HFFc6 (cell line): Measurements from ENCODE around the gene DSG4. TPM values are rescaled to one million over a fixed set of nuclear protein-coding genes. Genes with fewer than 3 reads are reported as not detected.

ENCODE experiments used
- DNase-seq: peaks from one replicate; pipeline ENCODE4 v3.0.0-alpha.2; 2018
- H3K27ac Mint-ChIP-seq: 2 replicates; pipeline ENCODE4 v1.8.0; 2020; ENCODE audit warnings: mild to moderate bottlenecking, mixed read lengths
- H3K27me3 Mint-ChIP-seq: 2 replicates; pipeline ENCODE4 v1.8.0; 2021; ENCODE audit warnings: mild to moderate bottlenecking, moderate library complexity, mixed read lengths; ENCODE audit not compliant: insufficient read depth
- H3K36me3 Mint-ChIP-seq: 2 replicates; pipeline ENCODE4 v1.8.0; 2021; ENCODE audit warnings: low read depth, mixed read lengths
- H3K4me1 Mint-ChIP-seq: 2 replicates; pipeline ENCODE4 v1.8.0; 2020; ENCODE audit warnings: low read depth, mixed read lengths
- H3K4me3 Mint-ChIP-seq: 2 replicates; pipeline ENCODE4 v1.8.0; 2020; ENCODE audit warnings: mild to moderate bottlenecking, moderate library complexity, mixed read lengths
- H3K9me3 Mint-ChIP-seq: 2 replicates; pipeline ENCODE4 v1.8.0; 2020; ENCODE audit warnings: mild to moderate bottlenecking, mixed read lengths
- total RNA-seq, 6 experiments: library from RNA; stranded (reverse); fragmentation: NEBNext Ultra II Directional; extraction: Animal tissue kit (Norgen Biotek cat#: 25700); gene quantifications; 2 replicates in 1 of 6; 3 replicates in 5 of 6; pipeline ENCODE4 v1.2.3, GENCODE V29; 2021
- TF ChIP-seq, protein P1 (sequence below): fragments of 200-600 bp; sonication (generic); IDR thresholded peaks from 2 replicates; pipeline ENCODE4 v1.5.0; 2021; ENCODE audit warnings: antibody characterized with exemption, mild to moderate bottlenecking

DSG4 gene
- total RNA-seq, 6 experiments from 2014 or later: not detected

DNA sequence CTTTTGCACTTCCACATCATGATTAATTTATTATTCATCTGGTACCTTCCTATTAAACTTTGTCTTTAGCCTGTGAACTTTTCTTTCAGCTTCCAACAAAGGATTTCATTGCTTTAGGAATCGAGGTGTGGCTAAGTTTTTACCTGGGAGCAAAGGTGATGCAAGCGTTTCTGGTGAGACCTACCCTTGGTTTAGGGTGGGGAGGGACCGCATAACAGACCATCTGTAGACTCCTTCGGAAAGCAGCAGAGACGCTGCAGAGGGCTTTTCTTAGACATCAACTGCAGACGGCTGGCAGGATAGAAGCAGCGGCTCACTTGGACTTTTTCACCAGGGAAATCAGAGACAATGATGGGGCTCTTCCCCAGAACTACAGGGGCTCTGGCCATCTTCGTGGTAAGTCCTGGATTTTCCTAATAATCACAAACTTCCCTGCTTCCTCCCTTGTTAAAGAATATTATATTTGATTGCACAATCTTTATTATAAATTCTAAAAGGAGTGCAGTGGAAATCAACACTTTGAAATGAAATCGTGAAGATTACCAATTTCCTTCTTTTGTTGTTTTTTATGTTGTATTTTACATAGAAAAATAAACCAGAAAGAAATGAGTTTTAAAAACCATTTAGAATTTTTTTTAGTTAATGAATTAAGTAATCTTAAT lies 71.1 kb downstream of the DSG4 start, which contains the start of gene DSG3:
Gene DSG3 (plus strand): TSS at position 212 of the 662 bp plus-strand sequence. CDS start 137 bp downstream, at position 349.
- no peaks in the 10 kb centered on the region; the same call in 1 of the 2 replicates for H3K27me3 Mint-ChIP-seq
- H3K9me3 Mint-ChIP-seq: peaks cover 15% of the 10 kb centered on the region
- H3K36me3 Mint-ChIP-seq: no peaks in the 10 kb centered on the region
- TF ChIP-seq, protein P1, sequence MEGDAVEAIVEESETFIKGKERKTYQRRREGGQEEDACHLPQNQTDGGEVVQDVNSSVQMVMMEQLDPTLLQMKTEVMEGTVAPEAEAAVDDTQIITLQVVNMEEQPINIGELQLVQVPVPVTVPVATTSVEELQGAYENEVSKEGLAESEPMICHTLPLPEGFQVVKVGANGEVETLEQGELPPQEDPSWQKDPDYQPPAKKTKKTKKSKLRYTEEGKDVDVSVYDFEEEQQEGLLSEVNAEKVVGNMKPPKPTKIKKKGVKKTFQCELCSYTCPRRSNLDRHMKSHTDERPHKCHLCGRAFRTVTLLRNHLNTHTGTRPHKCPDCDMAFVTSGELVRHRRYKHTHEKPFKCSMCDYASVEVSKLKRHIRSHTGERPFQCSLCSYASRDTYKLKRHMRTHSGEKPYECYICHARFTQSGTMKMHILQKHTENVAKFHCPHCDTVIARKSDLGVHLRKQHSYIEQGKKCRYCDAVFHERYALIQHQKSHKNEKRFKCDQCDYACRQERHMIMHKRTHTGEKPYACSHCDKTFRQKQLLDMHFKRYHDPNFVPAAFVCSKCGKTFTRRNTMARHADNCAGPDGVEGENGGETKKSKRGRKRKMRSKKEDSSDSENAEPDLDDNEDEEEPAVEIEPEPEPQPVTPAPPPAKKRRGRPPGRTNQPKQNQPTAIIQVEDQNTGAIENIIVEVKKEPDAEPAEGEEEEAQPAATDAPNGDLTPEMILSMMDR: no peak
- H3K4me3 Mint-ChIP-seq: no peak within 1 kb of the TSS
- no peak for DNase-seq
- no peak within 1 kb of the TSS for H3K27ac Mint-ChIP-seq
- no peaks in the 10 kb centered on the region for H3K4me1 Mint-ChIP-seq

DNA sequence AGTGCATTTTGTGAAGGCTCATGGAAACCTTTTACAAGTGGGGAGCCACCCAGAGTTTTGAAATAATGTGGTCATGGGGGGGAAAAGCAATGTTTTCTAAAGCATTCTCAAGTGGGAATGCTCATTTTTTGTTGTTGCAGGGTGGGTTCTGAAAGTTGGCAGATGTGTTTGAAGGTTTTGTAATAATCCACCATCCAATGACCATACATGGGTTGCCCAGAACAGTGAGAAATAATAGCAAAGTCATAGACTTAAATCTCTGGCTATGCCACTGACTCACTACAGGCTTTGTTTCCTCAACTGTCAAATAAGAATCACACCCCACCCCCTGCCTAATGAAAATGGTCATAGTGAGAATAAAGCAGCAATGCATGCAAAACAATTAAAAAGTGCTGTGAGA lies 73.8 kb downstream of the DSG4 start:
- peaks cover 18% of the 10 kb centered on the region for H3K9me3 Mint-ChIP-seq
- no peak for DNase-seq
- no peak overlapping the region for H3K4me3 Mint-ChIP-seq
- no peaks in the 10 kb centered on the region for H3K4me1 Mint-ChIP-seq
- no peak overlapping the region for H3K27ac Mint-ChIP-seq
- TF ChIP-seq, protein P1: no peak
- H3K36me3 Mint-ChIP-seq: no peaks in the 10 kb centered on the region
- H3K27me3 Mint-ChIP-seq: no peaks in the 10 kb centered on the region; the same call in 1 of the 2 replicates

DNA sequence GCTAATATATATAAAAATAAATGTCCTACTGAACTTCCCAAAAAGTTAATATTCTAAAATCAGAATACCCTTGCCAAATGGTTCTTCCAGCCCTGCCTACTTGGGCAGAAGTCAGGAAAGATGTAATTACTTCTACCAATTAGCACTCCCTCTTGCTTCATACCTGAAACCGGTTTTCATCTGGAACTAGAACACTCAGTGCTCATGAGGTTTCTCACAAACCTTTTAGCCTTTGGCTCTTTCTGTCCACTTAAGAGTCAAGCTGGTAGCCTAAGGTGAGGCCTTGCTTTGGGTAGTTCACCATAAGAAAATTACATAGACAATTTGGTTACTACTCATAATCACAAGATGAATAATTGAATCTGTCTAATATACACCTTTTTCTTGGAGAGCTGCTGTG lies 75.0 kb downstream of the DSG4 start:
- H3K36me3 Mint-ChIP-seq: no peaks in the 10 kb centered on the region
- no peak overlapping the region for H3K27ac Mint-ChIP-seq
- no peaks in the 10 kb centered on the region; the same call in 1 of the 2 replicates for H3K27me3 Mint-ChIP-seq
- TF ChIP-seq, protein P1: no peak
- H3K4me3 Mint-ChIP-seq: no peak overlapping the region
- no peak for DNase-seq
- no peaks in the 10 kb centered on the region for H3K4me1 Mint-ChIP-seq
- peaks cover 18% of the 10 kb centered on the region for H3K9me3 Mint-ChIP-seq

DNA sequence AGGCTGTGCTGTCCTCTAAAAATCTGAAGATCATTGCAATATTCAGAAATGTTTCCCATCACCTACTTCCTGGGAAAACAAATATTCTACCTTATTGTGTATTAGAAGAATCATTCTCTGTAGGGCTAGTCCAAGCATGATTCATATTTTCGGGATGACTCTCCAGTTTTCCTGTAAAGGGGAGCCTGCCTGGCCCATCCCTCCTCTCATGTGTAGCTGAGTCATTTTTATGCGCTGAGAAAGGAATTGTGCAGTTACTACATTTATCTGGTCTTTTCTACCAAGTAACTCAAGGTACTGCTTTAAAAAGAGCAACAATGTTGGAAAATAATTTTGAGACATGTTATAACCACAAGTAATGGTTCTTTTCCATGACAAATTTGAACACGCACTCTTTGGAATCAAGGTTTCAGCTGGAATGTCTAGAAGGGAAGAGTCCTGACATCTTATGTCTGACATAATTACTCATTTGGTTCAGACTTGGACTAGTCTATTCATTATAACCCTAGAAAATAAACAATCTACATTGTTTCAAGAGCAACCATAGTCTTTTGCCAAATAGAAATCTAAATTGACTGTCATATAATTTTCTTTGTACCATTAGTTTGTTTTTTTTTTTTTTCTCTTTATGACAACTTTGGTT lies 77.6 kb downstream of the DSG4 start:
- H3K9me3 Mint-ChIP-seq: peaks cover 27% of the 10 kb centered on the region
- no peak overlapping the region for H3K4me3 Mint-ChIP-seq
- no peak for DNase-seq
- H3K4me1 Mint-ChIP-seq: no peaks in the 10 kb centered on the region
- no peak overlapping the region for H3K27ac Mint-ChIP-seq
- no peaks in the 10 kb centered on the region for H3K36me3 Mint-ChIP-seq
- H3K27me3 Mint-ChIP-seq: no peaks in the 10 kb centered on the region; the same call in 1 of the 2 replicates
- TF ChIP-seq, protein P1: no peak

Other genes starting within 250 kb of the DSG4 start
- not detected for gene DSC1, start 213.9 kb upstream of the DSG4 start, total RNA-seq
- gene DSG1, start 58.6 kb upstream of the DSG4 start, total RNA-seq: not detected
- not detected for gene DSG3, start 71.0 kb downstream of the DSG4 start, total RNA-seq
- gene DSG2, start 121.4 kb downstream of the DSG4 start, total RNA-seq: not detected
- gene TTR, start 215.1 kb downstream of the DSG4 start, total RNA-seq: not detected